Gastroesophageal sphincter (tissue), 4 donors: ENCODE data around the gene MORC1. TPM values are rescaled to one million over a fixed set of nuclear protein-coding genes. Genes with fewer than 3 reads are reported as not detected.

Source experiments
- ATAC-seq: fragments of 150-250 bp; one replicate; pipeline ENCODE4 v1.9.1; 2016; ENCODE audit warnings: mild to moderate bottlenecking, moderate library complexity
- H3K27ac ChIP-seq, 4 donors: fragments of 200-600 bp; sonication (generic) in 3 of 4; 1 replicate in 3 of 4; 2 replicates in 1 of 4; pipeline ENCODE4 v1.5.1; 2016 to 2019
- H3K27me3 ChIP-seq: fragments of 200-600 bp; sonication (generic); one replicate; pipeline ENCODE4 v1.5.1; 2019
- H3K36me3 ChIP-seq, 2 donors: fragments of 200-600 bp; sonication (generic); one replicate each; pipeline ENCODE4 v1.5.1; 2019; ENCODE audit warnings: control low read depth in 1 of 2
- H3K4me1 ChIP-seq, 3 donors: fragments of 200-600 bp; sonication (generic); 1 replicate in 2 of 3; 2 replicates in 1 of 3; pipeline ENCODE4 v1.5.1; 2016 to 2019; ENCODE audit warnings: control low read depth in 2 of 3
- H3K4me3 ChIP-seq, 2 donors: fragments of 200-600 bp; sonication (generic); one replicate each; pipeline ENCODE4 v1.5.1; 2019; ENCODE audit warnings: mild to moderate bottlenecking in 1 of 2, moderate library complexity in 1 of 2
- H3K9me3 ChIP-seq, 3 donors: fragments of 200-600 bp; sonication (generic); one replicate each; pipeline ENCODE4 v1.5.1; 2017 to 2019; ENCODE audit warnings: control low read depth in 2 of 3
- CTCF ChIP-seq, 4 experiments: fragments of 200-600 bp in 2 of 4; fragments of 450-650 bp in 2 of 4; sonication (generic) in 1 of 4; IDR thresholded peaks; one replicate each; pipeline ENCODE4 v1.5.1; 2017 to 2019; ENCODE audit warnings: antibody characterized with exemption in 4 of 4, mild to moderate bottlenecking in 2 of 4, moderate library complexity in 2 of 4
- EP300 ChIP-seq: sonication (generic); formaldehyde crosslinking; IDR thresholded peaks from one replicate; pipeline ENCODE4 v1.6.1; 2017; ENCODE audit warnings: antibody characterized with exemption, mild to moderate bottlenecking
- POLR2A ChIP-seq, 2 donors: fragments of 450-650 bp; IDR thresholded peaks; one replicate each; pipeline ENCODE4 v1.6.1; 2017; ENCODE audit warnings: antibody characterized with exemption in 2 of 2, mild to moderate bottlenecking in 2 of 2, moderate library complexity in 1 of 2
- POLR2AphosphoS5 ChIP-seq: sonication (generic); formaldehyde crosslinking; IDR thresholded peaks from one replicate; pipeline ENCODE4 v1.6.1; 2017; ENCODE audit warnings: antibody characterized with exemption
- WGBS, 2 donors: methylation state at CpG; one replicate each; pipeline ENCODE4 v1.1.5; 2018; ENCODE audit warnings: low coverage in 1 of 2; 5-methylcytosine and 5-hydroxymethylcytosine counted together
- total RNA-seq, 4 donors: library from RNA; depleted of rRNA; stranded (reverse); fragments of >200 nt; gene quantifications; one replicate each; pipeline ENCODE4 v1.1.0, GENCODE V29; 2016

MORC1 gene
- total RNA-seq, 4 donors from 2014 or later = not detected

- WGBS, 2 donors = 70% methylated on average over 4 of the region's 4 CpGs
These were observed 34.4 kb upstream of the MORC1 start for GRCh38 chr3:109152320-109152719.

GRCh38 chr3:109149078-109149477 is 31.1 kb upstream of the MORC1 start:
- no peak for ATAC-seq

More at GRCh38 chr3:109152320-109152719, 34.4 kb upstream of the MORC1 start:
- no peak overlapping the region for H3K4me3 ChIP-seq
- H3K9me3 ChIP-seq = no peaks in the 10 kb centered on the region
- H3K27ac ChIP-seq = no peak overlapping the region
- no peaks in the 10 kb centered on the region for H3K36me3 ChIP-seq
- no peak for TF ChIP-seq EP300
- TF ChIP-seq CTCF (IDR thresholded peaks at IDR 0.05) = no peak
- TF ChIP-seq POLR2AphosphoS5 = no peak
- ATAC-seq = no peak
- no peaks in the 10 kb centered on the region for H3K4me1 ChIP-seq
- no peaks in the 10 kb centered on the region for H3K27me3 ChIP-seq

DNA sequence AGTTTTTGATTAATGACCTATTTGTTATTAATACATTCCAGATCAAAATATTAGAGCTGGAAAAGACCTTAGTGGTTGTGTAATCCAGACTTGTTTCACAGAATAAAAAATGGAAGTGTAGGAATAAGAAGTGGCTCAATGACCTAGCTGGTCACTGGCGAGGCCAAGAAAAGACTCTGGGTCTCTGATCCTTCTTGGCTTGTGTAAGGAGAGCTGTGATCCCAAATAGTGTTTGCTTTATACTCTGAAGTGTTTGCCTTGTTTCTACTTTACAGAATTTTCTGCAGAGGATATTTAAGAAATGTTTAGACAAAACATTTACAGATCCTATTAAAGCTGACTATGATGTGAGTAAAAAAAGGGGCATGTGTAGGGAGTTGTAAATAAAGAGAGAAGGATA is 25.7 kb upstream of the MORC1 start:
- H3K27me3 ChIP-seq = no peaks in the 10 kb centered on the region
- no peaks in the 10 kb centered on the region for H3K36me3 ChIP-seq
- 77 to 79% methylated on average over 1 of the region's 1 CpG for WGBS, 2 donors
- no peaks in the 10 kb centered on the region for H3K4me1 ChIP-seq
- H3K9me3 ChIP-seq = no peaks in the 10 kb centered on the region
- ATAC-seq = no peak
- H3K27ac ChIP-seq = no peak overlapping the region
- H3K4me3 ChIP-seq = no peak overlapping the region
- no peak for TF ChIP-seq CTCF (IDR thresholded peaks at IDR 0.05)
- no peak for TF ChIP-seq POLR2A (IDR thresholded peaks at IDR 0.05)
- no peak for TF ChIP-seq EP300
- no peak for TF ChIP-seq POLR2AphosphoS5

More at GRCh38 chr3:109149078-109149477, 31.1 kb upstream of the MORC1 start:
- 95 to 100% methylated on average over 2 of the region's 2 CpGs for WGBS, 2 donors
- no peaks in the 10 kb centered on the region for H3K9me3 ChIP-seq
- no peaks in the 10 kb centered on the region for H3K27me3 ChIP-seq
- no peaks in the 10 kb centered on the region for H3K36me3 ChIP-seq
- no peak overlapping the region for H3K27ac ChIP-seq
- no peak overlapping the region for H3K4me3 ChIP-seq
- no peaks in the 10 kb centered on the region for H3K4me1 ChIP-seq
- TF ChIP-seq POLR2A (IDR thresholded peaks at IDR 0.05) (no peak), POLR2AphosphoS5 (no peak), EP300 (no peak), CTCF (IDR thresholded peaks at IDR 0.05) (no peak)

DNA sequence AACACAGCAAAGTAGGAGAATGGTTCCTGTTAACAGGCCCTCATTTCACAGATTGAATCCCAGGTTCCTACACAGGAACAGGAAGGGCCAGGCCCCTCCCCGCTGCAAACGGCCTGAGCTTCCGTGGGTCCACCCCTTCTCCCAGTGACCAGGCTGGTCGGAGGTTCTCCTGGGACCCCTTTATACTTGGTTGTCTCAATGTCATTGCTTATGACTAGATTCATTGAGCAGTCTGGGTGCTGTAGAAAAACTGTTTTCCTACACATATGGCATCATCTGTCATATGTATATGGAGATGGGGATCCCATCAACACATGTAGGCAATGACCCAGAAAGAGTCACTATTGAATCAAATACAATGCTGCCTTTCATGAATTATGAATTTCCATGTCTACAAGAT is 22.4 kb upstream of the MORC1 start:
- no peaks in the 10 kb centered on the region for H3K27me3 ChIP-seq
- no peak overlapping the region for H3K27ac ChIP-seq
- 78 to 100% methylated on average over 1 to 4 of the region's 4 CpGs for WGBS, 2 donors
- no peaks in the 10 kb centered on the region for H3K4me1 ChIP-seq
- H3K9me3 ChIP-seq = no peaks in the 10 kb centered on the region
- ATAC-seq = no peak
- no peak for TF ChIP-seq CTCF (IDR thresholded peaks at IDR 0.05)
- TF ChIP-seq EP300 = no peak
- no peak for TF ChIP-seq POLR2AphosphoS5
- TF ChIP-seq POLR2A (IDR thresholded peaks at IDR 0.05) = no peak
- H3K36me3 ChIP-seq = no peaks in the 10 kb centered on the region
- H3K4me3 ChIP-seq = no peak overlapping the region

GRCh38 chr3:109137761-109138160 is 19.8 kb upstream of the MORC1 start:
- no peak overlapping the region for H3K27ac ChIP-seq
- no peak overlapping the region for H3K4me3 ChIP-seq
- no peaks in the 10 kb centered on the region for H3K4me1 ChIP-seq
- TF ChIP-seq EP300 = no peak
- no peak for TF ChIP-seq CTCF (IDR thresholded peaks at IDR 0.05)
- TF ChIP-seq POLR2A (IDR thresholded peaks at IDR 0.05) = no peak
- no peak for TF ChIP-seq POLR2AphosphoS5
- no peaks in the 10 kb centered on the region for H3K36me3 ChIP-seq
- ATAC-seq = no peak
- H3K27me3 ChIP-seq = no peaks in the 10 kb centered on the region
- H3K9me3 ChIP-seq = no peaks in the 10 kb centered on the region
- 58 to 67% methylated on average over 2 of the region's 2 CpGs for WGBS, 2 donors
